IMR-90 (cell line): ENCODE measurements around the gene PCYOX1L. TPM values are rescaled to one million over a fixed set of nuclear protein-coding genes. Genes with fewer than 3 reads are reported as not detected.
A peak's percentile ranks its signal among the peaks of the same experiment; 100 is the strongest.

Source experiments
- ATAC-seq: fragments of 200-7000 bp; cut with Tn5 transposase; 2 replicates; pipeline ENCODE4 v1.9.1; 2020; ENCODE audit warnings: low read depth, mild to moderate bottlenecking, moderate library complexity
- BruUV-seq: library from RNA; stranded (reverse); fragments of 400-500 nt; replicated peaks from 2 replicates; lab custom pipeline; 2021; lab: Mats Ljungman, UMichigan
- CTCF ChIA-PET: fragments of 300-600 bp; formaldehyde crosslinking; extraction: SDS; loops from one replicate; lab custom pipeline; 2021; ENCODE audit warnings: antibody characterized with exemption; lab: Yijun Ruan, JAX
- POLR2A ChIA-PET: fragments of 300-600 bp; sonication (Branson Sonifier 250); formaldehyde crosslinking; loops from one replicate; lab custom pipeline; 2022; ENCODE audit warnings: antibody characterized with exemption; ENCODE audit not compliant: unreplicated experiment; lab: Charles Lee
- DNase-seq: peaks from one replicate; pipeline ENCODE4 v3.0.0; 2013
- H2AFZ ChIP-seq: replicated peaks from 2 replicates; pipeline ENCODE3; 2013; ENCODE audit warnings: low read length, mild to moderate bottlenecking; ENCODE audit not compliant: poor library complexity
- H2AK5ac ChIP-seq: 2 replicates; pipeline ENCODE4 v1.6.1; 2013; ENCODE audit warnings: low read depth, low read length, inconsistent platforms
- H2AK9ac ChIP-seq: replicated peaks from 2 replicates; pipeline ENCODE3; 2013; ENCODE audit warnings: mild to moderate bottlenecking, low read depth, low read length, moderate library complexity; ENCODE audit not compliant: poor library complexity
- H2BK120ac ChIP-seq: 2 replicates; pipeline ENCODE4 v1.6.1; 2013; ENCODE audit warnings: low read depth, low read length, inconsistent platforms
- H2BK15ac ChIP-seq: 3 replicates; pipeline ENCODE4 v1.6.1; 2013; ENCODE audit warnings: low read depth, low read length, inconsistent platforms
- H2BK20ac ChIP-seq: 2 replicates; pipeline ENCODE4 v1.6.1; 2013; ENCODE audit warnings: low read depth, mild to moderate bottlenecking, inconsistent platforms, low read length, moderate library complexity
- H2BK5ac ChIP-seq: 2 replicates; pipeline ENCODE4 v1.6.1; 2013; ENCODE audit warnings: mild to moderate bottlenecking, low read depth, low read length, inconsistent platforms; ENCODE audit not compliant: poor library complexity, severe bottlenecking
- H3K14ac ChIP-seq: replicated peaks from 2 replicates; pipeline ENCODE4 v1.6.1; 2013; ENCODE audit warnings: low read depth, low read length, inconsistent platforms
- H3K18ac ChIP-seq: 2 replicates; pipeline ENCODE4 v1.6.1; 2013; ENCODE audit warnings: low read depth, low read length, control low read depth
- H3K23ac ChIP-seq: 2 replicates; pipeline ENCODE4 v1.6.1; 2013; ENCODE audit warnings: low read depth, low read length, inconsistent platforms
- H3K27ac ChIP-seq: 2 replicates; pipeline ENCODE4 v1.5.1; 2013; ENCODE audit warnings: mild to moderate bottlenecking, control low read depth, low read length; ENCODE audit not compliant: insufficient read depth
- H3K27me3 ChIP-seq: 2 replicates; pipeline ENCODE4 v1.6.1; 2013; ENCODE audit warnings: low read length; ENCODE audit not compliant: control insufficient read depth, insufficient read depth
- H3K36me3 ChIP-seq: 2 replicates; pipeline ENCODE4 v1.6.1; 2013; ENCODE audit warnings: low read length, mixed read lengths; ENCODE audit not compliant: control insufficient read depth, insufficient read depth
- H3K4ac ChIP-seq: 2 replicates; pipeline ENCODE4 v1.6.1; 2013; ENCODE audit warnings: low read depth, low read length, inconsistent platforms
- H3K4me1 ChIP-seq: 2 replicates; pipeline ENCODE4 v1.6.1; 2013; ENCODE audit warnings: low read length, mixed read lengths; ENCODE audit not compliant: control insufficient read depth, insufficient read depth
- H3K4me2 ChIP-seq: 2 replicates; pipeline ENCODE4 v1.6.1; 2013; ENCODE audit warnings: low read depth, mild to moderate bottlenecking, control low read depth, low read length, moderate library complexity
- H3K4me3 ChIP-seq: 2 replicates; pipeline ENCODE4 v1.5.1; 2013; ENCODE audit warnings: low read depth, mild to moderate bottlenecking, control low read depth, low read length, moderate library complexity; ENCODE audit not compliant: insufficient read depth
- H3K56ac ChIP-seq: 2 replicates; pipeline ENCODE4 v1.6.1; 2013; ENCODE audit warnings: low read length, inconsistent platforms; ENCODE audit not compliant: insufficient read depth; ENCODE audit errors: extremely low read depth
- H3K79me1 ChIP-seq, 2 experiments: 2 replicates each; pipeline ENCODE4 v1.6.1; 2013; ENCODE audit warnings: low read length in 2 of 2, inconsistent platforms in 1 of 2, low read depth in 1 of 2
- H3K9ac ChIP-seq: 2 replicates; pipeline ENCODE4 v1.6.1; 2013; ENCODE audit warnings: low read depth, low read length, control low read depth
- H3K9me1 ChIP-seq: 2 replicates; pipeline ENCODE4 v1.6.1; 2013; ENCODE audit warnings: low read length, inconsistent platforms; ENCODE audit not compliant: insufficient read depth
- H3K9me3 ChIP-seq: 2 replicates; pipeline ENCODE4 v1.6.1; 2013; ENCODE audit warnings: low read length; ENCODE audit not compliant: control insufficient read depth, insufficient read depth
- H4K20me1 ChIP-seq: 2 replicates; pipeline ENCODE4 v1.6.1; 2013; ENCODE audit warnings: low read length, inconsistent platforms; ENCODE audit not compliant: insufficient read depth
- H4K5ac ChIP-seq: 2 replicates; pipeline ENCODE4 v1.6.1; 2013; ENCODE audit warnings: mild to moderate bottlenecking, low read depth, low read length, control low read depth
- H4K8ac ChIP-seq, 2 experiments: 2 replicates each; pipeline ENCODE4 v1.6.1; 2013; ENCODE audit warnings: low read depth in 2 of 2, low read length in 2 of 2, control low read depth in 1 of 2, inconsistent platforms in 1 of 2
- H4K91ac ChIP-seq: 2 replicates; pipeline ENCODE4 v1.6.1; 2013; ENCODE audit warnings: low read depth, low read length, inconsistent platforms; ENCODE audit not compliant: insufficient read depth
- BHLHE40 ChIP-seq: fragments of 150-350 bp; IDR thresholded peaks from 2 replicates; pipeline ENCODE4 v1.6.1; 2016; ENCODE audit warnings: mild to moderate bottlenecking, low read depth, low read length
- MAFK ChIP-seq: IDR thresholded peaks from 2 replicates; pipeline ENCODE4 v1.6.1; 2012; ENCODE audit warnings: low read depth, low read length, improper control_type of control experiment
- NFE2L2 ChIP-seq: fragments of 150-350 bp; IDR thresholded peaks from 2 replicates; pipeline ENCODE4 v1.6.1; 2016; ENCODE audit warnings: low read depth, mild to moderate bottlenecking, low read length
- RCOR1 ChIP-seq: IDR thresholded peaks from 2 replicates; pipeline ENCODE4 v1.6.1; 2012; ENCODE audit warnings: mild to moderate bottlenecking, low read length, improper control_type of control experiment; ENCODE audit not compliant: insufficient replicate concordance
- WGBS, 2 experiments: methylation state at CpG; one replicate each; pipeline versions ENCODE4 v1.1.5 to v1.1.7; 2013; ENCODE audit warnings: missing lambda C conversion rate in 2 of 2; ENCODE audit not compliant: insufficient read length in 1 of 2; ENCODE audit errors: extremely low coverage in 2 of 2; 5-methylcytosine and 5-hydroxymethylcytosine counted together
- dilution Hi-C: fragments of 300-500 bp; cut with HindIII; formaldehyde crosslinking; loops from one replicate; pipeline ENCODE4 v1.14.3; 2018; ENCODE audit warnings: low sequenced_read_pairs; ENCODE audit not compliant: unreplicated experiment
- in situ Hi-C: fragments of 300-500 bp; cut with MboI; formaldehyde crosslinking; loops from 3 replicates; pipeline ENCODE4 v1.14.3; 2019; ENCODE audit warnings: low sequenced_read_pairs, inconsistent platforms, mixed read lengths
- intact Hi-C: fragments of 100-400 bp; cut with micrococcal nuclease; formaldehyde crosslinking; loops from 2 replicates; pipeline ENCODE4 v1.10.0; 2022
- polyA plus RNA-seq, 3 experiments: library from polyadenylated mRNA; depleted of rRNA; stranded (reverse); fragments of >200 nt; gene quantifications; 2 replicates each; pipeline ENCODE4 v1.2.3, GENCODE V29; 2012; ENCODE audit warnings: low replicate concordance in 1 of 3
- total RNA-seq: library from RNA; depleted of rRNA; stranded (reverse); fragments of >200 nt; gene quantifications from 2 replicates; pipeline ENCODE4 v1.2.3, GENCODE V29; 2012

PCYOX1L gene
- total and polyA plus RNA-seq, 2 of the 4 experiments (the other 2 are of a cell fraction): 7.0 to 14.3 TPM

- Histone ChIP-seq H3K79me1 (peaks cover 0 to 14% of the 10 kb centered on the region in 2 experiments; a peak in 1 of 4 replicates), H3K18ac (no peak overlapping the region), H3K9ac (no peak overlapping the region), H4K5ac (no peak overlapping the region), H3K4ac (0 out of 2 replicates have a peak overlapping the region, but pooled peaks have one; percentile 38), H4K8ac (0 out of 4 replicates have a peak overlapping the region, but pooled peaks of 1 of the 2 experiments have one; percentile 88), H4K91ac (no peak overlapping the region; the same call in 1 of the 2 replicates), H2AK5ac (0 out of 2 replicates have a peak overlapping the region, but pooled peaks have one; percentile 27), H3K4me3 (no peak overlapping the region), H2BK15ac (no peak overlapping the region), H3K56ac (no peak overlapping the region), H2BK20ac (no peak overlapping the region), H2AFZ (peak overlapping the region; percentile 24), H2BK120ac (no peak overlapping the region), H3K23ac (0 out of 2 replicates have a peak overlapping the region, but pooled peaks have one; percentile 90), H3K4me1 (no peaks in the 10 kb centered on the region), H3K4me2 (no peak overlapping the region; the same call in 1 of the 2 replicates), H2AK9ac (no peak overlapping the region), H3K14ac (no peak overlapping the region), H3K9me1 (peaks cover 3% of the 10 kb centered on the region), H4K20me1 (no peaks in the 10 kb centered on the region), H2BK5ac (no peak overlapping the region), H3K27ac (no peak overlapping the region), H3K36me3 (peaks cover 5% of the 10 kb centered on the region), H3K9me3 (no peaks in the 10 kb centered on the region), H3K27me3 (no peaks in the 10 kb centered on the region)
- dilution Hi-C loops: no loop called here
- ChIA-PET POLR2A (no interaction called here), CTCF (interaction anchor here (1.9 kb wide), 1 partner anchor 8 kb away, joined by 14 read pairs; no protein-coding TSS in a partner anchor)
- TF ChIP-seq BHLHE40: no peak
- no peak for TF ChIP-seq RCOR1
- no peak for TF ChIP-seq NFE2L2
- no peak for TF ChIP-seq MAFK
- peak; percentile 58 for DNase-seq
- no TSS peak for BruUV-seq
- ATAC-seq: no peak
- in situ Hi-C loops: no loop called here
- intact Hi-C loops: no loop called here
- WGBS, 2 experiments: no CpG with 5 or more reads among the region's 8 CpGs
These were observed 1.1 kb downstream of the PCYOX1L start for GRCh38 chr5:149358868-149359495.
